Type B pancreatic cell (in vitro differentiated cells): ENCODE data around the gene TJP2. TPM values are rescaled to one million over a fixed set of nuclear protein-coding genes. Genes with fewer than 3 reads are reported as not detected.

Source experiments
- DNase-seq: peaks from one replicate; pipeline ENCODE4 v3.0.0; 2021; ENCODE audit warnings: mixed read lengths; ENCODE audit not compliant: unreplicated experiment; ENCODE audit errors: extremely low spot score
- H3K27ac Mint-ChIP-seq: 2 replicates; pipeline ENCODE4 v1.8.0; 2021; ENCODE audit warnings: mild to moderate bottlenecking, mixed read lengths
- H3K27me3 Mint-ChIP-seq: 2 replicates; pipeline ENCODE4 v1.8.0; 2021; ENCODE audit warnings: mixed read lengths
- H3K36me3 Mint-ChIP-seq: 2 replicates; pipeline ENCODE4 v1.8.0; 2021; ENCODE audit warnings: mixed read lengths
- H3K4me1 Mint-ChIP-seq: one replicate; pipeline ENCODE4 v1.8.0; 2021; ENCODE audit warnings: mixed read lengths; ENCODE audit not compliant: unreplicated experiment
- H3K4me3 Mint-ChIP-seq: 2 replicates; pipeline ENCODE4 v1.8.0; 2021; ENCODE audit warnings: mild to moderate bottlenecking, mixed read lengths
- H3K9me3 Mint-ChIP-seq: 2 replicates; pipeline ENCODE4 v1.8.0; 2021; ENCODE audit warnings: mixed read lengths
- CTCF ChIP-seq: fragments of 200-600 bp; sonication (generic); conservative IDR thresholded peaks from 2 replicates; pipeline ENCODE4 v1.5.0; 2021; ENCODE audit warnings: antibody characterized with exemption, mild to moderate bottlenecking
- total RNA-seq: library from RNA; stranded (reverse); gene quantifications from 2 replicates; pipeline ENCODE4 v1.2.1, GENCODE V29; 2021; ENCODE audit warnings: low replicate concordance

Gene TJP2
- total RNA-seq, 1 donor from 2014 or later: 85.2 TPM

DNA sequence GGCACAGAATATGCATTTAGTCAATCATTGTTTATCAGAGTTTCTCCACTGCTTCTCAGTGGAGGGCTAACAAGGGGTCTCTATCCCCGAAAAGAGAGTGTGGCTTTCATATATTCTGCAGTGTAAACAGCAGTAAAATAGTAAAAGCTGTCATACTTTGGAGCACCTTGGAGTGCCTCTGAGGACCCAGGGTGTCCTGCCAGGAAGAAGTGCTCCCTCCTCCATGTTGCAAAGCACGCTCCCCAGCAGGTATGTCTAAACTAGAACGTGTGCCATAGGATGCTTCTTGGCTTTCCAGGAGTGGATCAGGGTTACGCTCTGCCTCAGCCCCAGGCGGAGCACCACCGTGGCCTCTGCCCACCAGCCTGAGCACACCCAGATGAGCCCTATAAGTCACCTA is 8.5 kb upstream of the TJP2 start:
- no peaks in the 10 kb centered on the region for H3K27me3 Mint-ChIP-seq
- H3K4me1 Mint-ChIP-seq: peaks cover 11% of the 10 kb centered on the region
- H3K27ac Mint-ChIP-seq: no peak overlapping the region

GRCh38 chr9:69168709-69169217 is 5.3 kb upstream of the TJP2 start:
- H3K4me3 Mint-ChIP-seq: peak overlapping the region; percentile 70
- DNase-seq: no peak

More for the DNA sequence above, 8.5 kb upstream of the TJP2 start:
- TF ChIP-seq CTCF: no peak
- Mint-ChIP-seq H3K4me3 (no peak overlapping the region), H3K9me3 (no peaks in the 10 kb centered on the region), H3K36me3 (peaks cover 4% of the 10 kb centered on the region)
- no peak for DNase-seq

GRCh38 chr9:69170231-69170630 is 3.8 kb upstream of the TJP2 start:
- no peak for DNase-seq
- Mint-ChIP-seq H3K27me3 (peaks cover 16% of the 10 kb centered on the region), H3K9me3 (peaks cover 4% of the 10 kb centered on the region), H3K4me1 (peaks cover 33% of the 10 kb centered on the region), H3K36me3 (no peaks in the 10 kb centered on the region), H3K4me3 (no peak overlapping the region), H3K27ac (no peak overlapping the region)
- TF ChIP-seq CTCF: no peak

More at GRCh38 chr9:69168709-69169217, 5.3 kb upstream of the TJP2 start:
- Mint-ChIP-seq H3K9me3 (peaks cover 4% of the 10 kb centered on the region), H3K27me3 (peaks cover 6% of the 10 kb centered on the region), H3K27ac (peak overlapping the region; percentile 93), H3K36me3 (no peaks in the 10 kb centered on the region), H3K4me1 (peaks cover 29% of the 10 kb centered on the region)
- TF ChIP-seq CTCF: no peak

DNA sequence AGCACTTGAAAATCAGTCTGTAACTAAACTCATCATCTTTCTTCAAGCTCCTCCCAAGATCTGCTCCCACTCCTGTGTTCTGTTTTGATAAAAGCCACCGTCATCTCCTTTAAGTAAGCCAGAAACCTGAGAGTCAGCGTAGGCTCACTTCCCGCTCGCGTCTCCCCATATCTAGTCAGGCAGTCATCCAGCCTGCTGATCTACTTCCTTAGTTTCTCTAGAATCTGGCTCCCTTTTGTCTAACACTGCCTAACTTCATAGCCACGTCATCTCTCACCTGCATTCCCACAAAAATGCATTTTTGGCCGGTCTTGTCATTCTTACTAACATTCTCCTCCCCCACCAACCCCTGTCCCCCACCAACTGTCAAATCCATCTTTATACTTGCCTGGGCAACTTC is 3.0 kb upstream of the TJP2 start:
- TF ChIP-seq CTCF: no peak
- DNase-seq: no peak
- Mint-ChIP-seq H3K27ac (peak overlapping the region; percentile 88), H3K4me3 (peak overlapping the region; percentile 54), H3K9me3 (peaks cover 4% of the 10 kb centered on the region), H3K4me1 (peaks cover 39% of the 10 kb centered on the region), H3K27me3 (peaks cover 24% of the 10 kb centered on the region), H3K36me3 (no peaks in the 10 kb centered on the region)

DNA sequence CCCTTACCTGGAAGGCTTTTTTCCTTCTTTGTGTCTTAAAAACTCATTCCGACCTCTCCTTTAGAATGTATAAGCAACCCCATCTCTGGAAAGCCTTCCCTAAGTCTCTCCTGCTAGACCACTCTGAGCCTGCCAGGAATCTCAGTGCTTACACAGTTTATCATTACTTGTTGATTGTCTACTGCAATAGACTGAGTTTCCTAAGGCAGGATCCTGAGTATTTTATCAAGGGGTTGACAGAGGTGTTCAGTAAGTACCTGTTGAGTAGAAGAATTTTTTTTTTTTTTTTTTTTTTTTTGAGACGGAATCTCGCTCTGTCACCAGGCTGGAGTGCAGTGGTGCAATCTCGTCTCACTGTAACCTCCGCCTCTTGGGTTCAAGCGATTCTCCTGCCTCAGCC is 2.6 kb upstream of the TJP2 start:
- no peak for TF ChIP-seq CTCF
- Mint-ChIP-seq H3K4me1 (peaks cover 44% of the 10 kb centered on the region), H3K27ac (peak overlapping the region; percentile 88), H3K9me3 (peaks cover 4% of the 10 kb centered on the region), H3K27me3 (peaks cover 28% of the 10 kb centered on the region), H3K36me3 (no peaks in the 10 kb centered on the region), H3K4me3 (peak overlapping the region; percentile 54)
- DNase-seq: no peak

DNA sequence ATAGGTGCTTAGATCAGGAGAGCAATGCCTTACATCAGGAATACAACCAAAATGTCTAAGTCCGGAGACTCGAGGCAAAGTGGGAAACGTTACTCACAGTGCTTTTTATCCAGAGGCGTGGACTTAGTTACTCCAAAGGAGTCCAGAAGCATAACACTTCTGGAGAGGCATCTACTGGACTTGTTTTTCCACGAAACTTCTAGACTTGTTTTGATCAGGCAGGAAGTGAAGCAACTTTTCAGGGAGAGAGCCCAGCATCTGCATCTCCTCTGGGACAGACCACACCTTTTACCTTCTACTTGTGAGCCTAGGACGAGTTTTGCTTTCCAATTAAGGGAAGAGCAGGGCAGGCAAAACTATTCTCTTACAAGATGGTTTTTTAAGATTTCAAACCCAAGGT is 1.2 kb upstream of the TJP2 start:
- DNase-seq: no peak
- Mint-ChIP-seq H3K9me3 (peaks cover 4% of the 10 kb centered on the region), H3K27me3 (peaks cover 28% of the 10 kb centered on the region), H3K36me3 (no peaks in the 10 kb centered on the region), H3K27ac (peak overlapping the region; percentile 84), H3K4me1 (peaks cover 46% of the 10 kb centered on the region), H3K4me3 (peak overlapping the region; percentile 86)
- no peak for TF ChIP-seq CTCF
